GM03348 (cell line): ENCODE results near the gene DPYSL5.

ENCODE experiments used
- DNase-seq: peaks from one replicate; pipeline ENCODE4 v3.0.0; 2012; ENCODE audit warnings: low spot score

The DPYSL5 gene

GRCh38 chr2:26993768-26994167 lies 145.8 kb downstream of the DPYSL5 start:
- DNase-seq, result no peak

- DNase-seq, result no peak
Observed at GRCh38 chr2:26994983-26995382, 147.1 kb downstream of the DPYSL5 start.

GRCh38 chr2:26997394-26997793 lies 149.5 kb downstream of the DPYSL5 start:
- no peak for DNase-seq

GRCh38 chr2:26998323-26998722 lies 150.4 kb downstream of the DPYSL5 start:
- no peak for DNase-seq
